HCT116 (cell line): Measurements from ENCODE around the gene VMO1.

Source experiments
- CTCF ChIP-seq, 3 experiments: fragments of 200-600 bp in 1 of 3; sonication (generic) in 1 of 3; IDR thresholded peaks in 2 of 3; conservative IDR thresholded peaks in 1 of 3; 2 replicates each; pipeline ENCODE4 v1.5.1; 2012 to 2017; ENCODE audit warnings: low read depth in 2 of 3, low read length in 2 of 3, antibody characterized with exemption in 1 of 3, borderline replicate concordance in 1 of 3, control low read depth in 1 of 3, mild to moderate bottlenecking in 1 of 3, mixed read lengths in 1 of 3, mixed run types in 1 of 3, moderate library complexity in 1 of 3; ENCODE audit not compliant: insufficient read depth in 1 of 3
- EGR1 ChIP-seq: IDR thresholded peaks from 2 replicates; pipeline ENCODE4 v1.6.1; 2012; ENCODE audit warnings: low read depth
- EZH2phosphoT487 ChIP-seq: fragments of 200-600 bp; IDR thresholded peaks from 2 replicates; pipeline ENCODE4 v1.6.1; 2018; ENCODE audit warnings: antibody characterized with exemption, borderline replicate concordance
- POLR2A ChIP-seq: IDR thresholded peaks from 2 replicates; pipeline ENCODE4 v1.7.0; 2011; ENCODE audit warnings: borderline replicate concordance; ENCODE audit not compliant: insufficient read depth, insufficient read length; ENCODE audit errors: extremely low read depth
- RAD21 ChIP-seq: IDR thresholded peaks from 2 replicates; pipeline ENCODE4 v1.6.1; 2012; ENCODE audit warnings: low read depth, mild to moderate bottlenecking

GRCh38 chr17:4740025-4740351 is 46.2 kb downstream of the VMO1 start:
- TF ChIP-seq EZH2phosphoT487 (no peak), EGR1 (no peak), POLR2A (no peak), CTCF (IDR thresholded peaks at IDR 0.05 in 2 of 3, conservative IDR thresholded peaks at IDR 0.05 in 1 of 3; ENCODE audit: borderline replicate concordance in 1 of 3, insufficient read depth in 1 of 3, low read depth in 2 of 3, low read length in 2 of 3) (no peak), RAD21 (no peak)
